ENCODE data around the gene DPYD. TPM values are rescaled to one million over a fixed set of nuclear protein-coding genes. Genes with fewer than 3 reads are reported as not detected.

The DPYD gene
- total and polyA plus RNA-seq, 4 donors = 17.7 to 99.3 (median 74.4) TPM

DNA sequence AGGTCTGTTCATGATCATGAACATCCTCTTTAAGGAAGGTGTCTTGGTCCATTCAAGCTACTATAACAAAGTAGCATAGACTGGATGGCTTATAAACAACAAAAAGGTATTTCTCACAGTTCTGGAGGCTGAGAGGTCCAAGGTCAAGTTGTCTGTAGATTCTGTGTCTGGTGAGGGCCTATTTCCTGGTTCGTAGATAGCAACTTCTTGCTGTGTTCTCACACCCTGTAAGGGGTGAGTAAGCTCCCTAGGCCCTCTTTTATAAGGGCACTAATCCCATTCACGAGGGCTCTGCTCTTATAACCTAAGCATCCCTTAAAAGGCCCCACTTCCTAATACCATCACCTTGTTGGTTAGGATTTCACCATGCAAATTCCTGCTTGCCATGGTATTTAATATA, 851.5 kb downstream of the DPYD start:
- WGBS, 2 donors = 87 to 91% methylated on average over 2 of the region's 2 CpGs
- Histone ChIP-seq H3K27me3 (ENCODE audit: control insufficient read depth in 3 of 3, insufficient read depth in 3 of 3, low read length in 2 of 3) (no peaks in the 10 kb centered on the region), H3K9ac (ENCODE audit: insufficient read depth in 1 of 2, low read length in 2 of 2) (no peak overlapping the region), H3K4me1 (ENCODE audit: control insufficient read depth in 5 of 5, insufficient read depth in 5 of 5, low read length in 5 of 5) (peaks cover 0 to 8% (median 0%) of the 10 kb centered on the region in 5 donors), H3K9me3 (ENCODE audit: control insufficient read depth in 4 of 4, insufficient read depth in 3 of 4, low read length in 3 of 4) (peaks cover 0 to 2% (median 0%) of the 10 kb centered on the region in 4 donors), H3K4me3 (no peak overlapping the region), H3K27ac (ENCODE audit: low read depth in 1 of 2, low read length in 1 of 2) (no peak overlapping the region), H3K36me3 (ENCODE audit: control insufficient read depth in 4 of 4, insufficient read depth in 4 of 4, low read length in 4 of 4) (no peaks in the 10 kb centered on the region)
- TF ChIP-seq, protein P1, sequence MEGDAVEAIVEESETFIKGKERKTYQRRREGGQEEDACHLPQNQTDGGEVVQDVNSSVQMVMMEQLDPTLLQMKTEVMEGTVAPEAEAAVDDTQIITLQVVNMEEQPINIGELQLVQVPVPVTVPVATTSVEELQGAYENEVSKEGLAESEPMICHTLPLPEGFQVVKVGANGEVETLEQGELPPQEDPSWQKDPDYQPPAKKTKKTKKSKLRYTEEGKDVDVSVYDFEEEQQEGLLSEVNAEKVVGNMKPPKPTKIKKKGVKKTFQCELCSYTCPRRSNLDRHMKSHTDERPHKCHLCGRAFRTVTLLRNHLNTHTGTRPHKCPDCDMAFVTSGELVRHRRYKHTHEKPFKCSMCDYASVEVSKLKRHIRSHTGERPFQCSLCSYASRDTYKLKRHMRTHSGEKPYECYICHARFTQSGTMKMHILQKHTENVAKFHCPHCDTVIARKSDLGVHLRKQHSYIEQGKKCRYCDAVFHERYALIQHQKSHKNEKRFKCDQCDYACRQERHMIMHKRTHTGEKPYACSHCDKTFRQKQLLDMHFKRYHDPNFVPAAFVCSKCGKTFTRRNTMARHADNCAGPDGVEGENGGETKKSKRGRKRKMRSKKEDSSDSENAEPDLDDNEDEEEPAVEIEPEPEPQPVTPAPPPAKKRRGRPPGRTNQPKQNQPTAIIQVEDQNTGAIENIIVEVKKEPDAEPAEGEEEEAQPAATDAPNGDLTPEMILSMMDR (IDR thresholded peaks at IDR 0.05; ENCODE audit: control extremely low read depth, extremely low read depth) = no peak
- no peak for ATAC-seq (ENCODE audit: insufficient read depth, low FRiP score)
- no peak for DNase-seq

DNA sequence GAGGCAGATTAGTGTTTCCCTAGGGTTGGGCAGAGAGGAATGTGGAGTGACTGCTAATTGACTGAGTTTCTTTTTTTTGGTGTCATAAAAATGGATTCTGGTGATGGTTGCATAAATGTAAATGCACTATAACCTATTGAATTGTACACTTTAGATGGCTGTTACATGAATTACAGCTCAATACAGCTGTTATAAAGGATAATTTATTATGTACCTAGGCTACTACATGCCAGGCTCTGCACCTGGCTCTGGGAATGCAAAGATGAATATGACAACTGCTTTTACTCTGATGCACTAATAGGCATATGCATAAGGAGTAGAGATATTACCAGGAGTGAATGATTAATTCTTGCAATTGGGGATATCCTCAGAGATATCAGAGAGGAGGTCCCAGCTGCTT, 854.0 kb downstream of the DPYD start:
- Histone ChIP-seq H3K9ac (ENCODE audit: insufficient read depth in 1 of 2, low read length in 2 of 2) (no peak overlapping the region), H3K36me3 (ENCODE audit: control insufficient read depth in 4 of 4, insufficient read depth in 4 of 4, low read length in 4 of 4) (no peaks in the 10 kb centered on the region), H3K4me1 (ENCODE audit: control insufficient read depth in 5 of 5, insufficient read depth in 5 of 5, low read length in 5 of 5) (peaks cover 0 to 8% (median 0%) of the 10 kb centered on the region in 5 donors), H3K27me3 (ENCODE audit: control insufficient read depth in 3 of 3, insufficient read depth in 3 of 3, low read length in 2 of 3) (no peaks in the 10 kb centered on the region), H3K27ac (ENCODE audit: low read depth in 1 of 2, low read length in 1 of 2) (no peak overlapping the region), H3K4me3 (no peak overlapping the region), H3K9me3 (ENCODE audit: control insufficient read depth in 4 of 4, insufficient read depth in 3 of 4, low read length in 3 of 4) (peaks cover 0 to 2% (median 1%) of the 10 kb centered on the region in 4 donors)
- DNase-seq (no peak), ATAC-seq (ENCODE audit: insufficient read depth, low FRiP score) (no peak)
- TF ChIP-seq, protein P1 (IDR thresholded peaks at IDR 0.05; ENCODE audit: control extremely low read depth, extremely low read depth) = no peak

DNA sequence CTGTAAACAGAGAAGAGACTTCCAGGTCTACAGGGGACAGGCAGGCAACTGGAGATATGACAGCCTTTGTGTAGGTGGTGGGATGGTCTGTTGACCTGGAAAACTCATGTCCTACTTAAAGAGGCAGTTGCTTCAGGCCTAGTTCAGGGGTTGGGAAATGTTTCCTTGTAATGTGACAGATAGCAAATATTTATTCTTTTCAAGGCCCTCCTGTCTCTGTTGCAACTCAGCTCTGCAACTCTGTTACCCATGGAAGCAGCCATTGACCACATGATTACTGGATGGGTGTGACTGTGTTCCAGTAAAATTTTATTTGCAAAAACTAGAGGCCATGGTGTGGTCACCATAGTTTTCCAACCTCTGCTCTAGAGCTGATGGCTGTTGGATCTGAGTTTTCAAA, 857.3 kb downstream of the DPYD start:
- Histone ChIP-seq H3K9me3 (ENCODE audit: control insufficient read depth in 4 of 4, insufficient read depth in 3 of 4, low read length in 3 of 4) (peaks cover 0 to 7% (median 1%) of the 10 kb centered on the region in 4 donors), H3K4me1 (ENCODE audit: control insufficient read depth in 5 of 5, insufficient read depth in 5 of 5, low read length in 5 of 5) (no peaks in the 10 kb centered on the region), H3K36me3 (ENCODE audit: control insufficient read depth in 4 of 4, insufficient read depth in 4 of 4, low read length in 4 of 4) (no peaks in the 10 kb centered on the region), H3K27ac (ENCODE audit: low read depth in 1 of 2, low read length in 1 of 2) (no peak overlapping the region), H3K27me3 (ENCODE audit: control insufficient read depth in 3 of 3, insufficient read depth in 3 of 3, low read length in 2 of 3) (no peaks in the 10 kb centered on the region), H3K9ac (ENCODE audit: insufficient read depth in 1 of 2, low read length in 2 of 2) (no peak overlapping the region), H3K4me3 (no peak overlapping the region)
- no peak for ATAC-seq (ENCODE audit: insufficient read depth, low FRiP score)
- TF ChIP-seq, protein P1 (IDR thresholded peaks at IDR 0.05; ENCODE audit: control extremely low read depth, extremely low read depth) = no peak
- no peak for DNase-seq

DNA sequence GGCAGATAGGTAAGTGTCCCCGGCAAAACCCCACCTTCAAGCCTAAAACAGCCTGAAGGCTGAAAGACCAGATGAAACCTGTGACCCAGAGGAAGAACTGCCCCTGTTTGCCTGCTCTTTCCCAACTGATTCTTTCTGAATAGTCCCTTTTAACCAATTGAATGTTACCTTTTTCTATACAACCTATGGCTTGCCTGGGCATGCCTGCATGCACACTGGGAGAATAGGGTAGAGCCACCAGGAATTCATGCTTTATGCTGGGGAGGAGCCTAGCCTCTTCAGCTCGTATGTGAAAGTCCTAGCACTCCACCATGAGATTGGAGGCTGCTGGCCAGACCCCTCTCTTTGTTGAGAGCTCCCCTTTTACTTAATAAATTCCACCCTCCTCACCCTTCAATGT, 859.2 kb downstream of the DPYD start:
- Histone ChIP-seq H3K9me3 (ENCODE audit: control insufficient read depth in 4 of 4, insufficient read depth in 3 of 4, low read length in 3 of 4) (peaks cover 0 to 11% (median 3%) of the 10 kb centered on the region in 4 donors), H3K4me3 (no peak overlapping the region), H3K27me3 (ENCODE audit: control insufficient read depth in 3 of 3, insufficient read depth in 3 of 3, low read length in 2 of 3) (no peaks in the 10 kb centered on the region), H3K4me1 (ENCODE audit: control insufficient read depth in 5 of 5, insufficient read depth in 5 of 5, low read length in 5 of 5) (no peaks in the 10 kb centered on the region), H3K9ac (ENCODE audit: insufficient read depth in 1 of 2, low read length in 2 of 2) (no peak overlapping the region), H3K36me3 (ENCODE audit: control insufficient read depth in 4 of 4, insufficient read depth in 4 of 4, low read length in 4 of 4) (no peaks in the 10 kb centered on the region), H3K27ac (ENCODE audit: low read depth in 1 of 2, low read length in 1 of 2) (no peak overlapping the region)
- DNase-seq = no peak
- WGBS, 2 donors = 79 to 84% methylated on average over 2 of the region's 2 CpGs
- ATAC-seq (ENCODE audit: insufficient read depth, low FRiP score) = no peak
- TF ChIP-seq, protein P1 (IDR thresholded peaks at IDR 0.05; ENCODE audit: control extremely low read depth, extremely low read depth) = no peak

Data from lung (tissue), 12 donors.